HepG2 (cell line): Measurements from ENCODE around the gene L3MBTL1. TPM values are rescaled to one million over a fixed set of nuclear protein-coding genes. Genes with fewer than 3 reads are reported as not detected.

ENCODE experiments used
- ATF2 ChIP-seq: sonication (generic); formaldehyde crosslinking; IDR thresholded peaks from 2 replicates; pipeline ENCODE4 v1.4.0; 2020; ENCODE audit warnings: missing genetic modification reagents
- ATM ChIP-seq: fragments of 450-650 bp; IDR thresholded peaks from 2 replicates; pipeline ENCODE4 v1.7.1; 2017; ENCODE audit warnings: mild to moderate bottlenecking, borderline replicate concordance
- ELF4 ChIP-seq: sonication (generic); formaldehyde crosslinking; IDR thresholded peaks from 2 replicates; pipeline ENCODE4 v1.5.0; 2020; ENCODE audit warnings: missing genetic modification reagents, mild to moderate bottlenecking, moderate library complexity, borderline replicate concordance
- NR2F1 ChIP-seq, 2 experiments: fragments of 450-650 bp in 1 of 2; formaldehyde crosslinking in 1 of 2; IDR thresholded peaks; 2 replicates each; pipeline versions ENCODE4 v1.5.0 to v1.6.1; 2016 to 2020; ENCODE audit warnings: mild to moderate bottlenecking in 1 of 2, missing compliant biosample characterization in 1 of 2, missing genetic modification reagents in 1 of 2, moderate library complexity in 1 of 2
- NR3C1 ChIP-seq: sonication (generic); formaldehyde crosslinking; IDR thresholded peaks from 2 replicates; pipeline ENCODE4 v1.4.0; 2020; ENCODE audit warnings: missing genetic modification reagents
- RFX5 ChIP-seq: IDR thresholded peaks from 2 replicates; pipeline ENCODE4 v1.6.1; 2011; ENCODE audit warnings: low read depth, low read length, improper control_type of control experiment
- SOX13 ChIP-seq, 3 experiments: fragments of 450-650 bp in 1 of 3; sonication (generic) in 1 of 3; formaldehyde crosslinking in 1 of 3; IDR thresholded peaks in 2 of 3; conservative IDR thresholded peaks in 1 of 3; 2 replicates each; pipeline versions ENCODE4 v1.5.0 to v1.6.1; 2016 to 2020; ENCODE audit warnings: antibody characterized with exemption in 1 of 3, mild to moderate bottlenecking in 1 of 3, missing compliant biosample characterization in 1 of 3, missing genetic modification reagents in 1 of 3, moderate library complexity in 1 of 3
- STAT6 ChIP-seq: sonication (generic); formaldehyde crosslinking; IDR thresholded peaks from 2 replicates; pipeline ENCODE4 v1.4.0; 2020; ENCODE audit warnings: missing genetic modification reagents, mild to moderate bottlenecking, borderline replicate concordance
- ZBTB8A ChIP-seq: sonication (generic); formaldehyde crosslinking; IDR thresholded peaks from 2 replicates; pipeline ENCODE4 v1.4.0; 2020; ENCODE audit warnings: mild to moderate bottlenecking, low read depth, missing genetic modification reagents, borderline replicate concordance
- ZEB1 ChIP-seq: IDR thresholded peaks from 2 replicates; pipeline ENCODE4 v1.6.1; 2012; ENCODE audit warnings: mild to moderate bottlenecking, low read depth, inconsistent platforms; ENCODE audit not compliant: insufficient replicate concordance
- ZNF589 ChIP-seq: sonication (generic); formaldehyde crosslinking; conservative IDR thresholded peaks from 2 replicates; pipeline ENCODE4 v1.8.0; 2022; ENCODE audit warnings: mild to moderate bottlenecking, moderate library complexity, missing genetic modification reagents
- ZNF792 ChIP-seq: IDR thresholded peaks from 2 replicates; pipeline ENCODE4 v1.6.1; 2016
- polyA plus RNA-seq, 8 experiments: library from polyadenylated mRNA; depleted of rRNA in 3 of 8; stranded (reverse) in 7 of 8; unstranded in 1 of 8; fragments of >200 nt; fragmentation: Illumina TruSeq in 4 of 8; extraction: Trizol in 4 of 8; gene quantifications; 2 replicates each; pipeline versions ENCODE4 v1.2.1 to v1.2.3, GENCODE V29; 2011 to 2016; ENCODE audit warnings: low read depth in 4 of 8, missing spikeins in 1 of 8, mixed read lengths in 1 of 8; ENCODE audit not compliant: insufficient read depth in 1 of 8
- total RNA-seq, 5 experiments: library from RNA; depleted of rRNA; stranded (reverse); fragments of >200 nt; fragmentation: Illumina TruSeq; extraction: Trizol; gene quantifications; 2 replicates each; pipeline ENCODE4 v1.2.3, GENCODE V29; 2016; ENCODE audit warnings: low read depth in 1 of 5
- TF ChIP-seq, protein P1 (sequence below): sonication (generic); formaldehyde crosslinking; IDR thresholded peaks from 2 replicates; pipeline ENCODE4 v1.4.0; 2020; ENCODE audit warnings: mild to moderate bottlenecking, missing genetic modification reagents
- TF ChIP-seq, protein P2 (sequence below): sonication (generic); formaldehyde crosslinking; IDR thresholded peaks from 2 replicates; pipeline ENCODE4 v1.4.0; 2020; ENCODE audit warnings: low read depth, missing genetic modification reagents
- TF ChIP-seq, protein P3 (sequence below): sonication (generic); formaldehyde crosslinking; IDR thresholded peaks from 2 replicates; pipeline ENCODE4 v1.5.0; 2020; ENCODE audit warnings: mild to moderate bottlenecking, missing genetic modification reagents

Gene L3MBTL1
- total and polyA plus RNA-seq, 2 of the 13 experiments (the other 11 are each of a cell fraction or from before 2014, with no cell fraction given) = 9.0 to 17.8 TPM

GRCh38 chr20:43584448-43585136 is 77.1 kb downstream of the L3MBTL1 start (continued):
- TF ChIP-seq SOX13 (IDR thresholded peaks at IDR 0.05) (no peak), SOX13 (CRISPR knock-in tag; conservative IDR thresholded peaks at IDR 0.05 in 1 of 2, IDR thresholded peaks at IDR 0.05 in 1 of 2) (no peak; a peak in 1 of 4 replicates), ZBTB8A (CRISPR knock-in tag) (no peak), ATF2 (CRISPR knock-in tag) (no peak), ZEB1 (no peak), RFX5 (no peak), ZNF589 (CRISPR knock-in tag) (no peak), NR3C1 (CRISPR knock-in tag) (no peak), ZNF792 (CRISPR knock-in tag) (no peak), ELF4 (CRISPR knock-in tag) (peak; percentile 56; the same call in 1 of the 2 replicates), NR2F1 (CRISPR knock-in tag; IDR thresholded peaks at IDR 0.05) (peak in 1 of 2 experiments; percentile 58; a peak in 2 of 4 replicates), STAT6 (CRISPR knock-in tag) (no peak), ATM (no peak)
- TF ChIP-seq, protein P1, sequence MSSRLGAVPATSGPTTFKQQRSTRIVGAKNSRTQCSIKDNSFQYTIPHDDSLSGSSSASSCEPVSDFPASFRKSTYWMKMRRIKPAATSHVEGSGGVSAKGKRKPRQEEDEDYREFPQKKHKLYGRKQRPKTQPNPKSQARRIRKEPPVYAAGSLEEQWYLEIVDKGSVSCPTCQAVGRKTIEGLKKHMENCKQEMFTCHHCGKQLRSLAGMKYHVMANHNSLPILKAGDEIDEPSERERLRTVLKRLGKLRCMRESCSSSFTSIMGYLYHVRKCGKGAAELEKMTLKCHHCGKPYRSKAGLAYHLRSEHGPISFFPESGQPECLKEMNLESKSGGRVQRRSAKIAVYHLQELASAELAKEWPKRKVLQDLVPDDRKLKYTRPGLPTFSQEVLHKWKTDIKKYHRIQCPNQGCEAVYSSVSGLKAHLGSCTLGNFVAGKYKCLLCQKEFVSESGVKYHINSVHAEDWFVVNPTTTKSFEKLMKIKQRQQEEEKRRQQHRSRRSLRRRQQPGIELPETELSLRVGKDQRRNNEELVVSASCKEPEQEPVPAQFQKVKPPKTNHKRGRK = no peak
- TF ChIP-seq, protein P2, sequence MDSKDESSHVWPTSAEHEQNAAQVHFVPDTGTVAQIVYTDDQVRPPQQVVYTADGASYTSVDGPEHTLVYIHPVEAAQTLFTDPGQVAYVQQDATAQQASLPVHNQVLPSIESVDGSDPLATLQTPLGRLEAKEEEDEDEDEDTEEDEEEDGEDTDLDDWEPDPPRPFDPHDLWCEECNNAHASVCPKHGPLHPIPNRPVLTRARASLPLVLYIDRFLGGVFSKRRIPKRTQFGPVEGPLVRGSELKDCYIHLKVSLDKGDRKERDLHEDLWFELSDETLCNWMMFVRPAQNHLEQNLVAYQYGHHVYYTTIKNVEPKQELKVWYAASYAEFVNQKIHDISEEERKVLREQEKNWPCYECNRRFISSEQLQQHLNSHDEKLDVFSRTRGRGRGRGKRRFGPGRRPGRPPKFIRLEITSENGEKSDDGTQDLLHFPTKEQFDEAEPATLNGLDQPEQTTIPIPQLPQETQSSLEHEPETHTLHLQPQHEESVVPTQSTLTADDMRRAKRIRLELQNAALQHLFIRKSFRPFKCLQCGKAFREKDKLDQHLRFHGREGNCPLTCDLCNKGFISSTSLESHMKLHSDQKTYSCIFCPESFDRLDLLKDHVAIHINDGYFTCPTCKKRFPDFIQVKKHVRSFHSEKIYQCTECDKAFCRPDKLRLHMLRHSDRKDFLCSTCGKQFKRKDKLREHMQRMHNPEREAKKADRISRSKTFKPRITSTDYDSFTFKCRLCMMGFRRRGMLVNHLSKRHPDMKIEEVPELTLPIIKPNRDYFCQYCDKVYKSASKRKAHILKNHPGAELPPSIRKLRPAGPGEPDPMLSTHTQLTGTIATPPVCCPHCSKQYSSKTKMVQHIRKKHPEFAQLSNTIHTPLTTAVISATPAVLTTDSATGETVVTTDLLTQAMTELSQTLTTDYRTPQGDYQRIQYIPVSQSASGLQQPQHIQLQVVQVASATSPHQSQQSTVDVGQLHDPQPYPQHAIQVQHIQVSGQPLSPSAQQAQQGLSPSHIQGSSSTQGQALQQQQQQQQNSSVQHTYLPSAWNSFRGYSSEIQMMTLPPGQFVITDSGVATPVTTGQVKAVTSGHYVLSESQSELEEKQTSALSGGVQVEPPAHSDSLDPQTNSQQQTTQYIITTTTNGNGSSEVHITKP (CRISPR knock-in tag) = peak; percentile 31; the same call in 1 of the 2 replicates
- TF ChIP-seq, protein P3, sequence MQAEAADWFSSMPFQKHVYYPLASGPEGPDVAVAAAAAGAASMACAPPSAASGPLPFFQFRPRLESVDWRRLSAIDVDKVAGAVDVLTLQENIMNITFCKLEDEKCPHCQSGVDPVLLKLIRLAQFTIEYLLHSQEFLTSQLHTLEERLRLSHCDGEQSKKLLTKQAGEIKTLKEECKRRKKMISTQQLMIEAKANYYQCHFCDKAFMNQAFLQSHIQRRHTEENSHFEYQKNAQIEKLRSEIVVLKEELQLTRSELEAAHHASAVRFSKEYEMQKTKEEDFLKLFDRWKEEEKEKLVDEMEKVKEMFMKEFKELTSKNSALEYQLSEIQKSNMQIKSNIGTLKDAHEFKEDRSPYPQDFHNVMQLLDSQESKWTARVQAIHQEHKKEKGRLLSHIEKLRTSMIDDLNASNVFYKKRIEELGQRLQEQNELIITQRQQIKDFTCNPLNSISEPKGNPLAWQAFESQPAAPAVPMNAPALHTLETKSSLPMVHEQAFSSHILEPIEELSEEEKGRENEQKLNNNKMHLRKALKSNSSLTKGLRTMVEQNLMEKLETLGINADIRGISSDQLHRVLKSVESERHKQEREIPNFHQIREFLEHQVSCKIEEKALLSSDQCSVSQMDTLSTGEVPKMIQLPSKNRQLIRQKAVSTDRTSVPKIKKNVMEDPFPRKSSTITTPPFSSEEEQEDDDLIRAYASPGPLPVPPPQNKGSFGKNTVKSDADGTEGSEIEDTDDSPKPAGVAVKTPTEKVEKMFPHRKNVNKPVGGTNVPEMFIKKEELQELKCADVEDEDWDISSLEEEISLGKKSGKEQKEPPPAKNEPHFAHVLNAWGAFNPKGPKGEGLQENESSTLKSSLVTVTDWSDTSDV = no peak
